GM06990 (cell line): Measurements from ENCODE around the gene HTR3D.

Experiments used
- DNase-seq: peaks from one replicate; pipeline ENCODE4 v3.0.0-alpha.2; 2011; ENCODE audit not compliant: insufficient read length; ENCODE audit errors: extremely low read depth
- H3K27me3 ChIP-seq: replicated peaks from 2 replicates; pipeline ENCODE4 v1.6.0; 2011; ENCODE audit warnings: low read length; ENCODE audit not compliant: control insufficient read depth, insufficient read depth
- H3K36me3 ChIP-seq: 2 replicates; pipeline ENCODE4 v1.5.1; 2011; ENCODE audit warnings: low read length; ENCODE audit not compliant: control insufficient read depth, insufficient read depth
- H3K4me3 ChIP-seq: replicated peaks from 2 replicates; pipeline ENCODE4 v1.5.1; 2011; ENCODE audit warnings: low read depth, mild to moderate bottlenecking, control low read depth, low read length
- CTCF ChIP-seq: IDR thresholded peaks from 2 replicates; pipeline ENCODE4 v1.5.1; 2011; ENCODE audit warnings: low read length, control low read depth, mild to moderate bottlenecking, inconsistent platforms; ENCODE audit not compliant: insufficient read depth, poor library complexity, severe bottlenecking

Gene HTR3D

GRCh38 chr3:184039414-184039813, 7.9 kb downstream of the HTR3D start:
- no peak for DNase-seq

GRCh38 chr3:184040010-184040409, 8.5 kb downstream of the HTR3D start:
- no peak for TF ChIP-seq CTCF
- DNase-seq, result no peak

More at GRCh38 chr3:184039414-184039813, 7.9 kb downstream of the HTR3D start:
- Histone ChIP-seq H3K27me3 (no peaks in the 10 kb centered on the region), H3K36me3 (no peaks in the 10 kb centered on the region), H3K4me3 (no peak overlapping the region)
- no peak for TF ChIP-seq CTCF

GRCh38 chr3:184042617-184043016, 11.1 kb downstream of the HTR3D start:
- Histone ChIP-seq H3K36me3 (no peaks in the 10 kb centered on the region), H3K4me3 (no peak overlapping the region), H3K27me3 (no peaks in the 10 kb centered on the region)
- no peak for DNase-seq
- TF ChIP-seq CTCF, result no peak

More at GRCh38 chr3:184040010-184040409, 8.5 kb downstream of the HTR3D start:
- H3K36me3 ChIP-seq, result no peaks in the 10 kb centered on the region
- H3K27me3 ChIP-seq, result no peaks in the 10 kb centered on the region
- H3K4me3 ChIP-seq, result no peak overlapping the region

GRCh38 chr3:184045995-184046394, 14.5 kb downstream of the HTR3D start:
- Histone ChIP-seq H3K36me3 (no peaks in the 10 kb centered on the region), H3K27me3 (no peaks in the 10 kb centered on the region), H3K4me3 (no peak overlapping the region)
- DNase-seq, result no peak
- no peak for TF ChIP-seq CTCF

- no peak overlapping the region for H3K4me3 ChIP-seq
- no peaks in the 10 kb centered on the region for H3K36me3 ChIP-seq
- no peak for DNase-seq
- no peak for TF ChIP-seq CTCF
- H3K27me3 ChIP-seq, result no peaks in the 10 kb centered on the region
Observed at GRCh38 chr3:184050217-184050847, 18.8 kb downstream of the HTR3D start.

- Histone ChIP-seq H3K4me3 (no peak within 1 kb of the TSS), H3K36me3 (no peaks in the 10 kb centered on the region), H3K27me3 (no peaks in the 10 kb centered on the region)
- no peak for DNase-seq
- no peak for TF ChIP-seq CTCF
Observed at GRCh38 chr3:184052767-184053166, 21.2 kb downstream of the HTR3D start, which contains the start of gene HTR3C. TSS of gene HTR3C (plus strand) at chr3:184053047. CDS start at chr3:184053081, 34 bp downstream.
